GM18870 (cell line): ENCODE results near the gene RPL10.

Experiments
- ATAC-seq: cut with Tn5 transposase; IDR thresholded peaks from one replicate; pipeline ENCODE4 v1.9.1; 2021; ENCODE audit warnings: moderate library complexity; ENCODE audit not compliant: unreplicated experiment

RPL10 gene

DNA sequence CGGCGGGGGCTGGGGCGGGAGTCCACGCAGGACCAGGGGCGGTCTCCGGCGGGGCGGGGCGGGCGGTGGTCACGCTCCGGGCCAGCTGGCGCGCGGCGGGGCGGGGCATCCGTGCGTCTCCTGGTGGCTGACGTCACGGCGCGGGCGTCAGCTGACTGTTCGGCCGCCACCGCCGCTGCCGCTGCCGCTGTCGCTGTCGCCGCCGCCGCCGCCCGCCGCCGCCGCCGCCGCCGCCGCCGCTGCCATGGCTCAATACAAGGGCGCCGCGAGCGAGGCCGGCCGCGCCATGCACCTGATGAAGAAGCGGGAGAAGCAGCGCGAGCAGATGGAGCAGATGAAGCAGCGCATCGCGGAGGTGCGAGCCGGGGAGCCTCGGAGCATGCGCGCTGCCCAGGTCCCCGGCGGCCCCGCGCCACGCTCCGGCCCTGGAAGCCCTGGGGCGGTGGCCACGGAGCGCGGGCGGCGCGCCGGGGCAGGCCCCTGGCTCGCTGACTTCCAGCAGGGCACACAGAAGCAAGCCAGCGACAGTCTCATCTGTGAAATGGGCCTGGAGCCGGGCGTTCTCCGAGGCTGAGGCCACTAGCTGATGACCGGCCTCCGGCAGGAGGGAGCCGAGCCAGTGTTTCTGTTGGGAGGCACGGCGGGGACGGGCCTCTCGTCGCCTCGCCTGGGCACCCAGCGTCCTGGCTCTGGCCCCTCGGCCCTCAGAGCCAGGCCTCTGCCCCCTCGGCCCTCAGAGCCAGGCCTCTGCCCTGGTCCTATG lies 46.0 kb downstream of the RPL10 start, which contains the start of gene FAM50A:
Gene FAM50A, plus strand, starts transcription at position 150 of the 763 bp plus-strand sequence. Its CDS starts 95 bp downstream, at position 245.
- ATAC-seq, result no peak

DNA sequence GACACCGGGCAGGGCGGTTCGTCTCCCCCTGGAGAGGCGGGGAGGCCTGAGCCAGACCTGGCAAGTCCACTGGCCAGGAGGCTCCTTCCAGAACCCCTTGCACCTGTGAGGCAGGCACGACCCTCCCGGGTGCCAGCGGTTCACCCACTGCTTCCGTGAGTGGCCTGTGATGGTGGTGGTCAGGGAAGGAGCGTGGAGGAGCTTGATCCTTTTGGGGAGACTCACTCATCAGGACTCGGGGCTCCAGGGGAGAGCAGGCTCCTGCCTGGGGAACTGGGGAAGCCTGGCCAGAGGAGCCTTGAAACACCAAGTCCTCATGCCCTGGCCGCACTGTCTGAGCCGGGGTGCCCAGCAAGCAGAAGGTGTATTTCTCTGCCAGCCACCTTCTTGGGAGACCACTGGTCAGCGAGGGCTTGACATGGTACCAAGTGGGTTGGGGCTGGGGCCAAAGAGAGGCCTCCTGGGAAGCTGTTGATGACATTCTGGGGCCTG lies 46.6 kb downstream of the RPL10 start:
- no peak for ATAC-seq

DNA sequence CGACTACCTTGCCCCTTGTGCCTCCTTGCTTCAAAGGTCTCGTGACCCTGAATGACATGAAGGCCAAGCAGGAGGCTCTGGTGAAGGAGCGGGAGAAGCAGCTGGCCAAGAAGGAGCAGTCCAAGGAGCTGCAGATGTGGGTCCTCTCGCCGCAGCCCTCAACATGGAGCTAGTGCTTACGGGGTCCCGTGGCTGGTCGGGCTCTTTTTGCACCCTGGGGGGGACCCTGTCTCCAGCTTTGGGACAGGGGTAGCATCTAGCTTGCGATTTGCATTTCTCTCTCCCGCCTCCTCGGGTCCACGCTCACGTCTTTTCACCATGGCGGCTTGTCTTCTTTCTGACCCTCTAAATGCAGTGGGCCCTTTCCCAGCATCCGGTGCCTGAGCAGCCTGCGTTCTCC lies 47.6 kb downstream of the RPL10 start:
- ATAC-seq, result no peak

DNA sequence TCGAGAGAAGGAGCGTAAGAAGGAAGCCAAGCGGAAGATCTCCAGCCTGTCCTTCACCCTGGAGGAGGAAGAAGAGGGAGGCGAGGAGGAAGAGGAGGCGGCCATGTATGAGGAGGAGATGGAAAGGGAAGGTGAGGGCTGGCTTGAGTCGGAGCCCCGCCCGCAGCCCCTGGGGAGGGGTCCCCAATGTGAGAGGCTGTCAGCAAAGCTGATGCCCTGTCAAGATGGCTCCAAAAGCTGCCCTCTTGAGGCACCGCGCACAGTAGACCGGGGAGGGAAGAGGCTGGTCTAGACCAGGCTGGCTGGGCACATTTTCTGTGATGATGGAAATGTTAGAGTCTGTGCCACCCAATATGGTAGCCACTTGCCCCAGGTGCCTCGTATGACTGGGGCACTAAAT lies 48.3 kb downstream of the RPL10 start:
- ATAC-seq, result no peak

DNA sequence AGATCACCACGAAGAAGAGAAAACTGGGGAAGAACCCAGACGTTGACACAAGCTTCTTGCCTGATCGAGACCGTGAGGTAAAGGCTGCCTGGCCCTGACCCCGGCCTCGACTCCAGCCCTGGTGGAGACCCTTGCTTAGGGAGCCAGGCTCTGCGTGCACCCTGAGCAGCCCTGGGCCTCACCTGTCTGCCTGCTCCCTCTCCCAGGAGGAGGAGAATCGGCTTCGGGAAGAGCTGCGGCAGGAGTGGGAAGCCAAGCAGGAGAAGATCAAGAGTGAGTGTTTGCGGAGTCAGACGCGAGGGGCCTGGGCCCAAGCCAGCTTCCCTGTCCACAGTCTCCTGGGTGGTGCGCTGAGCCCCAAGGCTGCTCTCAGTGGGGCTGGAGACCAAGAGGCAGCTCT lies 50.3 kb downstream of the RPL10 start:
- ATAC-seq, result no peak

DNA sequence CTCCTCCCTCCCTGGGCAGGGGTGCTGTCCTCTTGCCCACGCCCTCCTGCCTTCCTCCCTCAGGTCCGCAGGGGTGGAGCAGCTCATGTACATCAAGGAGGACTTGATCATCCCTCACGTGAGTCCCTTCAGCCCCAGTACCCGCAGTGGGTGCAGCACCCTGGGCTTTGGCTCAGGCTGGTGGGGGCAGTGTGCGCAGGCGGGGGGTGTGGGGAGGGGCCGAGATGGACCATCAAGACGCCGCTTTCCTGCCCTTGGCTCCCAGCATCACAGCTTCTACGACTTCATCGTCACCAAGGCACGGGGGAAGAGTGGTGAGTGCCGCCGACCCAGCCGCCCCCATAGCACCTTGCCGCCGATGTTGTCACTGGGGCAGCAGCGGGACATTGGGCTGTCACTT lies 51.4 kb downstream of the RPL10 start:
- ATAC-seq, result no peak

DNA sequence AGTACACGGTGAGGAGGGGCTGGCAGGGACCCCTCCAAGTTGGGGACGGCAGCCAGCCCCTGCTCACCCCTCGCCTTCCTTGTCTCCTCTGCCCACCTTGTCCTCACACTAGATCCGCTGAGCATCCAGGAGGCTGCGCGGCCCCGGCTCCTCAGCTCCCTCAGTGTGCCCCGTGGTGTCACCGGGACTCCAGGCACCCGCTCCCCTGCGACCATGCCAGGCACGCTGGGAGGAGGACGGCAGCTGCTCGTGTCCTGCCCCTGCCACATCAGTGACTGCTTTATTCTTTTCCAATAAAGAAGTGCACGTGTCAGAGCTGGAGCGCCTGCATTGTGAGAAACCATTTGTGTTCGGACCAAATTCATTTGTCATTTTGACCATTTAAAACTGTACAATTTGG lies 52.1 kb downstream of the RPL10 start:
- no peak for ATAC-seq
